DND-41 (cell line): ENCODE results near the gene ENO4.

Experiments used
- ATAC-seq: fragments of 200-7000 bp; cut with Tn5 transposase; 3 replicates; pipeline ENCODE4 v1.9.1; 2021; ENCODE audit warnings: low read depth; ENCODE audit not compliant: insufficient read depth
- DNase-seq: peaks from one replicate; pipeline ENCODE4 v3.0.0-alpha.2; 2020
- H2AFZ ChIP-seq: 2 replicates; pipeline ENCODE4 v1.6.0; 2012; ENCODE audit warnings: low read depth, low read length
- H3K27ac ChIP-seq: 2 replicates; pipeline ENCODE4 v1.5.1; 2012; ENCODE audit warnings: low read length, inconsistent platforms
- H3K27me3 ChIP-seq: fragments of 200-600 bp; sonication (generic); 2 replicates; pipeline ENCODE4 v1.6.0; 2012; ENCODE audit warnings: low read length, mild to moderate bottlenecking, inconsistent platforms; ENCODE audit not compliant: insufficient read depth, poor library complexity
- H3K36me3 ChIP-seq: 2 replicates; pipeline ENCODE4 v1.5.1; 2012; ENCODE audit warnings: low read length, inconsistent platforms; ENCODE audit not compliant: insufficient read depth
- H3K4me1 ChIP-seq: 2 replicates; pipeline ENCODE4 v1.5.1; 2012; ENCODE audit warnings: mild to moderate bottlenecking, low read length; ENCODE audit not compliant: insufficient read depth
- H3K4me2 ChIP-seq: 2 replicates; pipeline ENCODE4 v1.6.0; 2012; ENCODE audit warnings: mild to moderate bottlenecking, moderate library complexity, low read length, inconsistent platforms; ENCODE audit not compliant: insufficient read depth
- H3K4me3 ChIP-seq, 2 experiments: fragments of 200-600 bp in 1 of 2; shearing (Covaris generic) in 1 of 2; 2 replicates each; pipeline ENCODE4 v1.5.1; 2012 to 2016; ENCODE audit warnings: inconsistent platforms in 2 of 2, low read length in 2 of 2, mild to moderate bottlenecking in 2 of 2, low read depth in 1 of 2, moderate library complexity in 1 of 2
- H3K79me2 ChIP-seq: 2 replicates; pipeline ENCODE4 v1.6.0; 2012; ENCODE audit warnings: low read length, inconsistent platforms; ENCODE audit not compliant: insufficient read depth
- H3K9ac ChIP-seq: 2 replicates; pipeline ENCODE4 v1.6.0; 2012; ENCODE audit warnings: low read depth, mild to moderate bottlenecking, inconsistent platforms, low read length, moderate library complexity
- H3K9me3 ChIP-seq: 2 replicates; pipeline ENCODE4 v1.5.1; 2012; ENCODE audit warnings: low read length, moderate library complexity, mild to moderate bottlenecking, inconsistent platforms; ENCODE audit not compliant: insufficient read depth, severe bottlenecking
- H4K20me1 ChIP-seq: 2 replicates; pipeline ENCODE4 v1.6.0; 2012; ENCODE audit warnings: low read length; ENCODE audit not compliant: insufficient read depth
- CTCF ChIP-seq: IDR thresholded peaks from 2 replicates; pipeline ENCODE4 v1.5.1; 2012; ENCODE audit warnings: borderline replicate concordance, low read length, moderate library complexity, mild to moderate bottlenecking; ENCODE audit not compliant: poor library complexity, severe bottlenecking; ENCODE audit errors: extremely low read depth
- EZH2 ChIP-seq: IDR thresholded peaks from 3 replicates; pipeline ENCODE4 v1.6.1; 2012; ENCODE audit warnings: borderline replicate concordance, low read depth, mild to moderate bottlenecking, moderate library complexity, low read length, inconsistent platforms; ENCODE audit not compliant: severe bottlenecking

Gene ENO4

GRCh38 chr10:116811691-116812090, 37.6 kb upstream of the ENO4 start:
- Histone ChIP-seq H3K4me2 (no peak overlapping the region), H3K4me3 (no peak overlapping the region), H3K4me1 (no peaks in the 10 kb centered on the region), H3K9ac (no peak overlapping the region), H3K27ac (no peak overlapping the region), H3K79me2 (no peaks in the 10 kb centered on the region), H3K27me3 (no peaks in the 10 kb centered on the region), H3K36me3 (no peaks in the 10 kb centered on the region), H2AFZ (no peak overlapping the region), H4K20me1 (no peaks in the 10 kb centered on the region), H3K9me3 (no peaks in the 10 kb centered on the region)
- ATAC-seq (no peak), DNase-seq (no peak)
- TF ChIP-seq CTCF (no peak), EZH2 (no peak)

- H3K27ac ChIP-seq: no peak overlapping the region
- H3K4me2 ChIP-seq: no peak overlapping the region
- peaks cover under 1% of the 10 kb centered on the region for H3K9me3 ChIP-seq
- DNase-seq (no peak), ATAC-seq (no peak)
- H3K27me3 ChIP-seq: no peaks in the 10 kb centered on the region
- no peak overlapping the region for H2AFZ ChIP-seq
- no peaks in the 10 kb centered on the region for H3K36me3 ChIP-seq
- no peaks in the 10 kb centered on the region for H3K79me2 ChIP-seq
- H3K9ac ChIP-seq: no peak overlapping the region
- TF ChIP-seq CTCF: no peak
- no peak for TF ChIP-seq EZH2
- H4K20me1 ChIP-seq: no peaks in the 10 kb centered on the region
- no peaks in the 10 kb centered on the region for H3K4me1 ChIP-seq
- no peak overlapping the region for H3K4me3 ChIP-seq
Measured at GRCh38 chr10:116815641-116816415, 33.5 kb upstream of the ENO4 start.

GRCh38 chr10:116817178-116817577, 32.1 kb upstream of the ENO4 start:
- Histone ChIP-seq H3K79me2 (no peaks in the 10 kb centered on the region), H3K4me1 (no peaks in the 10 kb centered on the region), H3K27me3 (no peaks in the 10 kb centered on the region), H3K27ac (no peak overlapping the region), H3K4me2 (no peak overlapping the region), H4K20me1 (no peaks in the 10 kb centered on the region), H3K36me3 (no peaks in the 10 kb centered on the region), H3K9me3 (peaks cover 5% of the 10 kb centered on the region), H3K4me3 (no peak overlapping the region), H3K9ac (no peak overlapping the region), H2AFZ (no peak overlapping the region)
- ATAC-seq (no peak), DNase-seq (no peak)
- TF ChIP-seq CTCF: no peak
- TF ChIP-seq EZH2: no peak
